NCI-H748 (cell line): Measurements from ENCODE around the gene SRPK3.

Experiments
- DNase-seq: peaks from one replicate; lab custom pipeline; 2025; ENCODE audit not compliant: unreplicated experiment; lab: John Stamatoyannopoulos, UW

Gene SRPK3

GRCh38 chrX:153781428-153782047, 697 bp downstream of the SRPK3 start:
- no peak for DNase-seq

GRCh38 chrX:153782313-153782712, 1.5 kb downstream of the SRPK3 start:
- peak; percentile 92 for DNase-seq

- no peak for DNase-seq
These were observed 2.0 kb downstream of the SRPK3 start for GRCh38 chrX:153782871-153783270.

GRCh38 chrX:153783378-153784013, 2.7 kb downstream of the SRPK3 start:
- no peak for DNase-seq

- no peak for DNase-seq
These were observed 3.6 kb downstream of the SRPK3 start for GRCh38 chrX:153784325-153784967.

- no peak for DNase-seq
These were observed 5.8 kb downstream of the SRPK3 start for GRCh38 chrX:153786669-153787068.

GRCh38 chrX:153789654-153790053, 8.8 kb downstream of the SRPK3 start:
- DNase-seq: no peak

GRCh38 chrX:153791104-153791852, 10.4 kb downstream of the SRPK3 start:
- DNase-seq: no peak

GRCh38 chrX:153792368-153792767, 11.5 kb downstream of the SRPK3 start:
- DNase-seq: no peak

GRCh38 chrX:153793291-153793690, 12.4 kb downstream of the SRPK3 start:
- no peak for DNase-seq

GRCh38 chrX:153794018-153794896, 13.4 kb downstream of the SRPK3 start, which contains the start of the genes IDH3G and SSR4:
Gene IDH3G, minus strand, starts transcription at chrX:153794375. Its CDS starts 49 bp downstream, at chrX:153794326.
Gene SSR4, plus strand, starts transcription at chrX:153794668. Its CDS starts 20 bp downstream, at chrX:153794688.
- DNase-seq: peak; percentile 95

GRCh38 chrX:153794897-153795816, 14.3 kb downstream of the SRPK3 start:
- DNase-seq: peak; percentile 32

- DNase-seq: no peak
These were observed 16.7 kb downstream of the SRPK3 start for GRCh38 chrX:153797415-153798015.

- DNase-seq: no peak
These were observed 18.5 kb downstream of the SRPK3 start for GRCh38 chrX:153799326-153799725.

GRCh38 chrX:153800177-153800722, 19.4 kb downstream of the SRPK3 start:
- DNase-seq: no peak

- DNase-seq: no peak
These were observed 19.9 kb downstream of the SRPK3 start for GRCh38 chrX:153800746-153801145.

GRCh38 chrX:153801669-153802068, 20.8 kb downstream of the SRPK3 start:
- no peak for DNase-seq

- DNase-seq: no peak
These were observed 21.7 kb downstream of the SRPK3 start for GRCh38 chrX:153802513-153803045.
